HepG2 (cell line): ENCODE results near the gene DUSP16. TPM values are rescaled to one million over a fixed set of nuclear protein-coding genes. Genes with fewer than 3 reads are reported as not detected.

Experiments
- ARNT ChIP-seq: fragments of 450-650 bp; IDR thresholded peaks from 2 replicates; pipeline ENCODE4 v1.6.1; 2017
- ARNT2 ChIP-seq: sonication (generic); formaldehyde crosslinking; IDR thresholded peaks from 2 replicates; pipeline ENCODE4 v1.8.0; 2022; ENCODE audit warnings: mild to moderate bottlenecking, low read depth, missing genetic modification reagents, moderate library complexity
- BRCA1 ChIP-seq: sonication (generic); formaldehyde crosslinking; IDR thresholded peaks from 2 replicates; pipeline ENCODE4 v1.4.0; 2020; ENCODE audit warnings: missing genetic modification reagents
- FLYWCH1 ChIP-seq: sonication (generic); formaldehyde crosslinking; IDR thresholded peaks from 2 replicates; pipeline ENCODE4 v1.8.1; 2023; ENCODE audit warnings: mild to moderate bottlenecking, missing genetic modification reagents
- GATAD1 ChIP-seq: IDR thresholded peaks from 2 replicates; pipeline ENCODE4 v1.6.1; 2016; ENCODE audit warnings: missing genetic modification reagents, missing compliant biosample characterization
- GTF3A ChIP-seq: sonication (generic); formaldehyde crosslinking; conservative IDR thresholded peaks from 2 replicates; pipeline ENCODE4 v1.4.0; 2020; ENCODE audit warnings: mild to moderate bottlenecking, missing genetic modification reagents
- HOXA7 ChIP-seq: sonication (generic); formaldehyde crosslinking; IDR thresholded peaks from 2 replicates; pipeline ENCODE4 v1.8.1; 2022; ENCODE audit warnings: mild to moderate bottlenecking, missing genetic modification reagents, moderate library complexity
- IKZF4 ChIP-seq: sonication (generic); formaldehyde crosslinking; IDR thresholded peaks from 2 replicates; pipeline ENCODE4 v1.5.1; 2020; ENCODE audit warnings: borderline replicate concordance, mild to moderate bottlenecking, low read depth, missing genetic modification reagents; ENCODE audit errors: not compliant biosample characterization
- IKZF5 ChIP-seq: IDR thresholded peaks from 2 replicates; pipeline ENCODE4 v1.6.1; 2018; ENCODE audit warnings: missing genetic modification reagents, mild to moderate bottlenecking, missing compliant biosample characterization
- LBX2 ChIP-seq: sonication (generic); formaldehyde crosslinking; IDR thresholded peaks from 2 replicates; pipeline ENCODE4 v1.5.0; 2020; ENCODE audit warnings: missing genetic modification reagents, mild to moderate bottlenecking, borderline replicate concordance
- MIXL1 ChIP-seq: IDR thresholded peaks from 2 replicates; pipeline ENCODE4 v1.6.1; 2016
- POLR2G ChIP-seq: fragments of 200-400 bp; formaldehyde crosslinking; IDR thresholded peaks from 2 replicates; pipeline ENCODE4 v1.6.1; 2018; ENCODE audit warnings: mild to moderate bottlenecking, low read depth, low read length, moderate library complexity
- PRDM4 ChIP-seq: sonication (generic); formaldehyde crosslinking; IDR thresholded peaks from 2 replicates; pipeline ENCODE4 v1.9.0; 2021; ENCODE audit warnings: missing genetic modification reagents, borderline replicate concordance
- SATB2 ChIP-seq: sonication (generic); formaldehyde crosslinking; IDR thresholded peaks from 2 replicates; pipeline ENCODE4 v1.5.0; 2020; ENCODE audit warnings: missing genetic modification reagents
- SMARCC2 ChIP-seq: fragments of 450-650 bp; IDR thresholded peaks from 2 replicates; pipeline ENCODE4 v1.6.1; 2017; ENCODE audit warnings: antibody characterized with exemption, mild to moderate bottlenecking
- SMARCE1 ChIP-seq: fragments of 450-650 bp; IDR thresholded peaks from 2 replicates; pipeline ENCODE4 v1.6.1; 2017; ENCODE audit warnings: borderline replicate concordance
- STAG1 ChIP-seq: sonication (generic); formaldehyde crosslinking; IDR thresholded peaks from 2 replicates; pipeline ENCODE4 v1.4.0; 2020; ENCODE audit warnings: missing genetic modification reagents
- TEAD2 ChIP-seq: sonication (generic); formaldehyde crosslinking; IDR thresholded peaks from 2 replicates; pipeline ENCODE4 v1.9.0; 2021; ENCODE audit warnings: missing genetic modification reagents
- TGIF2 ChIP-seq: IDR thresholded peaks from 2 replicates; pipeline ENCODE4 v1.6.1; 2016; ENCODE audit warnings: control low read depth, missing compliant biosample characterization
- XRCC5 ChIP-seq: fragments of 200-400 bp; formaldehyde crosslinking; optimal IDR thresholded peaks from 2 replicates; pipeline ENCODE3; 2017; ENCODE audit warnings: mild to moderate bottlenecking, low read length
- ZBTB34 ChIP-seq: sonication (generic); formaldehyde crosslinking; IDR thresholded peaks from 2 replicates; pipeline ENCODE4 v1.8.0; 2022; ENCODE audit warnings: mild to moderate bottlenecking, missing genetic modification reagents
- ZNF180 ChIP-seq: sonication (generic); formaldehyde crosslinking; IDR thresholded peaks from 2 replicates; pipeline ENCODE4 v1.4.0; 2020; ENCODE audit warnings: low read depth, missing genetic modification reagents, borderline replicate concordance
- ZNF225 ChIP-seq: sonication (generic); formaldehyde crosslinking; IDR thresholded peaks from 2 replicates; pipeline ENCODE4 v1.4.0; 2020; ENCODE audit warnings: mild to moderate bottlenecking, missing genetic modification reagents
- ZNF232 ChIP-seq: sonication (generic); formaldehyde crosslinking; IDR thresholded peaks from 2 replicates; pipeline ENCODE4 v1.4.0; 2020; ENCODE audit warnings: missing genetic modification reagents, borderline replicate concordance
- ZNF253 ChIP-seq: sonication (generic); formaldehyde crosslinking; IDR thresholded peaks from 2 replicates; pipeline ENCODE4 v1.8.0; 2022; ENCODE audit warnings: mild to moderate bottlenecking, missing genetic modification reagents, borderline replicate concordance
- ZNF496 ChIP-seq: sonication (generic); formaldehyde crosslinking; IDR thresholded peaks from 2 replicates; pipeline ENCODE4 v1.8.1; 2023; ENCODE audit warnings: mild to moderate bottlenecking, moderate library complexity, missing genetic modification reagents; ENCODE audit not compliant: insufficient replicate concordance
- ZSCAN20 ChIP-seq: sonication (generic); formaldehyde crosslinking; IDR thresholded peaks from 2 replicates; pipeline ENCODE4 v1.4.0; 2020; ENCODE audit warnings: missing genetic modification reagents, mild to moderate bottlenecking, borderline replicate concordance
- polyA plus RNA-seq, 8 experiments: library from polyadenylated mRNA; depleted of rRNA in 3 of 8; stranded (reverse) in 7 of 8; unstranded in 1 of 8; fragments of >200 nt; fragmentation: Illumina TruSeq in 4 of 8; extraction: Trizol in 4 of 8; gene quantifications; 2 replicates each; pipeline versions ENCODE4 v1.2.1 to v1.2.3, GENCODE V29; 2011 to 2016; ENCODE audit warnings: low read depth in 4 of 8, missing spikeins in 1 of 8, mixed read lengths in 1 of 8; ENCODE audit not compliant: insufficient read depth in 1 of 8
- total RNA-seq, 5 experiments: library from RNA; depleted of rRNA; stranded (reverse); fragments of >200 nt; fragmentation: Illumina TruSeq; extraction: Trizol; gene quantifications; 2 replicates each; pipeline ENCODE4 v1.2.3, GENCODE V29; 2016; ENCODE audit warnings: low read depth in 1 of 5

The DUSP16 gene
- total and polyA plus RNA-seq, 2 of the 13 experiments (the other 11 are each of a cell fraction or from before 2014, with no cell fraction given): 45.7 to 46.6 TPM

GRCh38 chr12:12546314-12546772, 16.3 kb downstream of the DUSP16 start (continued):
- TF ChIP-seq POLR2G (peak; percentile 47; the same call in 1 of the 2 replicates), IKZF5 (peak; percentile 96), SMARCE1 (no peak), TGIF2 (CRISPR knock-in tag) (peak; percentile 77), ZNF496 (CRISPR knock-in tag) (no peak), XRCC5 (no peak), ZSCAN20 (CRISPR knock-in tag) (no peak), ZBTB34 (CRISPR knock-in tag) (peak; percentile 82; the same call in 1 of the 2 replicates), GTF3A (CRISPR knock-in tag) (no peak), BRCA1 (CRISPR knock-in tag) (no peak), ZNF180 (no peak), MIXL1 (peak; percentile 92; the same call in 1 of the 2 replicates), PRDM4 (CRISPR knock-in tag) (no peak), STAG1 (CRISPR knock-in tag) (peak; percentile 18; the same call in 1 of the 2 replicates), ZNF232 (CRISPR knock-in tag) (peak; percentile 54; the same call in 1 of the 2 replicates), FLYWCH1 (CRISPR knock-in tag) (no peak), ZNF253 (CRISPR knock-in tag) (no peak), LBX2 (CRISPR knock-in tag) (no peak), GATAD1 (no peak), ZNF225 (CRISPR knock-in tag) (no peak), SATB2 (0 out of 2 replicates have a peak, but pooled peaks have one; percentile 46), TEAD2 (CRISPR knock-in tag) (no peak), SMARCC2 (no peak), HOXA7 (CRISPR knock-in tag) (no peak), ARNT2 (CRISPR knock-in tag) (no peak), IKZF4 (CRISPR knock-in tag) (no peak), ARNT (no peak)
